CD4-positive, alpha-beta T cell treated with Interleukin-15 for 1 hour (primary cell): ENCODE measurements around the gene HYLS1.

Experiments used
- DNase-seq: peaks from one replicate; pipeline ENCODE4 v3.0.0-alpha.2; 2020

The HYLS1 gene

GRCh38 chr11:125935056-125935455 lies 47.6 kb downstream of the HYLS1 start:
- no peak for DNase-seq

- DNase-seq = no peak
Observed at GRCh38 chr11:125935618-125936199, 48.2 kb downstream of the HYLS1 start.

GRCh38 chr11:125938418-125938817 lies 51.0 kb downstream of the HYLS1 start:
- no peak for DNase-seq

GRCh38 chr11:125939081-125939521 lies 51.6 kb downstream of the HYLS1 start:
- DNase-seq = no peak

GRCh38 chr11:125940145-125940544 lies 52.7 kb downstream of the HYLS1 start:
- DNase-seq = no peak

GRCh38 chr11:125941267-125941618 lies 53.8 kb downstream of the HYLS1 start:
- DNase-seq = no peak

GRCh38 chr11:125941619-125942611 lies 54.4 kb downstream of the HYLS1 start:
- DNase-seq = no peak

- DNase-seq = no peak
Observed at GRCh38 chr11:125942771-125943428, 55.4 kb downstream of the HYLS1 start.

- no peak for DNase-seq
Observed at GRCh38 chr11:125943661-125944349, 56.3 kb downstream of the HYLS1 start.

GRCh38 chr11:125944350-125945010 lies 57.0 kb downstream of the HYLS1 start:
- DNase-seq = no peak

- DNase-seq = no peak
Observed at GRCh38 chr11:125945011-125945796, 57.7 kb downstream of the HYLS1 start.

GRCh38 chr11:125945797-125946520 lies 58.5 kb downstream of the HYLS1 start, which contains the start of gene VSIG10L2:
TSS of gene VSIG10L2 (plus strand) at chr11:125946044. CDS start at chr11:125946056, 12 bp downstream.
- no peak for DNase-seq

GRCh38 chr11:125946712-125947418 lies 59.4 kb downstream of the HYLS1 start:
- no peak for DNase-seq

- no peak for DNase-seq
Observed at GRCh38 chr11:125947419-125948277, 60.2 kb downstream of the HYLS1 start.

- DNase-seq = no peak
Observed at GRCh38 chr11:125948278-125949051, 61.0 kb downstream of the HYLS1 start.

- DNase-seq = no peak
Observed at GRCh38 chr11:125949271-125950177, 62.1 kb downstream of the HYLS1 start.

- no peak for DNase-seq
Observed at GRCh38 chr11:125950178-125950490, 62.7 kb downstream of the HYLS1 start.
